Measurements from ENCODE around the gene CTXN3. TPM values are rescaled to one million over a fixed set of nuclear protein-coding genes. Genes with fewer than 3 reads are reported as not detected.

Gene CTXN3
- total RNA-seq, 1 donor from 2014 or later, result 5.4 TPM

GRCh38 chr5:127705120-127705892, 56.4 kb downstream of the CTXN3 start:
- DNase-seq (ENCODE audit: low spot score), result no peak
- H3K27ac Mint-ChIP-seq (ENCODE audit: unreplicated experiment), result peak overlapping the region; percentile 44
- peaks cover 4% of the 10 kb centered on the region for H3K4me1 Mint-ChIP-seq (ENCODE audit: unreplicated experiment)
- no peaks in the 10 kb centered on the region for H3K36me3 Mint-ChIP-seq (ENCODE audit: low read depth, unreplicated experiment)
- no peaks in the 10 kb centered on the region for H3K9me3 Mint-ChIP-seq (ENCODE audit: unreplicated experiment)
- H3K27me3 Mint-ChIP-seq (ENCODE audit: unreplicated experiment), result no peaks in the 10 kb centered on the region
- TF ChIP-seq CTCF (IDR thresholded peaks at IDR 0.05; ENCODE audit: unreplicated experiment), result no peak
- H3K4me3 Mint-ChIP-seq (ENCODE audit: unreplicated experiment), result no peak overlapping the region

- no peaks in the 10 kb centered on the region for H3K27me3 Mint-ChIP-seq (ENCODE audit: unreplicated experiment)
- no peaks in the 10 kb centered on the region for H3K9me3 Mint-ChIP-seq (ENCODE audit: unreplicated experiment)
- no peak for TF ChIP-seq CTCF (IDR thresholded peaks at IDR 0.05; ENCODE audit: unreplicated experiment)
- no peak overlapping the region for H3K27ac Mint-ChIP-seq (ENCODE audit: unreplicated experiment)
- H3K4me3 Mint-ChIP-seq (ENCODE audit: unreplicated experiment), result no peak overlapping the region
- peaks cover 2% of the 10 kb centered on the region for H3K4me1 Mint-ChIP-seq (ENCODE audit: unreplicated experiment)
- no peak for DNase-seq (ENCODE audit: low spot score)
- H3K36me3 Mint-ChIP-seq (ENCODE audit: low read depth, unreplicated experiment), result no peaks in the 10 kb centered on the region
Measured at GRCh38 chr5:127706691-127707090, 57.8 kb downstream of the CTXN3 start.

- Mint-ChIP-seq H3K27ac (ENCODE audit: unreplicated experiment) (no peak overlapping the region), H3K4me3 (ENCODE audit: unreplicated experiment) (no peak overlapping the region), H3K4me1 (ENCODE audit: unreplicated experiment) (peaks cover 2% of the 10 kb centered on the region)
Measured at GRCh38 chr5:127707209-127707608, 58.3 kb downstream of the CTXN3 start.

More at GRCh38 chr5:127707209-127707608, 58.3 kb downstream of the CTXN3 start:
- Mint-ChIP-seq H3K9me3 (ENCODE audit: unreplicated experiment) (no peaks in the 10 kb centered on the region), H3K27me3 (ENCODE audit: unreplicated experiment) (no peaks in the 10 kb centered on the region), H3K36me3 (ENCODE audit: low read depth, unreplicated experiment) (no peaks in the 10 kb centered on the region)
- TF ChIP-seq CTCF (IDR thresholded peaks at IDR 0.05; ENCODE audit: unreplicated experiment), result no peak
- DNase-seq (ENCODE audit: low spot score), result no peak

Other genes with a start within 250 kb of the CTXN3 start
- 61.1 TPM for gene PRRC1, start 131.4 kb upstream of the CTXN3 start, total RNA-seq (ENCODE audit: unreplicated experiment)
- 0.26 TPM for gene CCDC192, start 54.3 kb downstream of the CTXN3 start, total RNA-seq (ENCODE audit: unreplicated experiment)

Data from endothelial cell (in vitro differentiated cells).